GM18507 (cell line): ENCODE results near the gene USP36.

ENCODE experiments used
- DNase-seq: peaks from one replicate; pipeline ENCODE4 v3.0.0; 2011; ENCODE audit warnings: low read depth; ENCODE audit not compliant: insufficient read length; ENCODE audit errors: extremely low spot score
- FAIRE-seq: peaks from 2 replicates; lab custom pipeline; 2011; peaks lifted over from hg19 to GRCh38; lab: Jason Lieb, UNC

Gene USP36

DNA sequence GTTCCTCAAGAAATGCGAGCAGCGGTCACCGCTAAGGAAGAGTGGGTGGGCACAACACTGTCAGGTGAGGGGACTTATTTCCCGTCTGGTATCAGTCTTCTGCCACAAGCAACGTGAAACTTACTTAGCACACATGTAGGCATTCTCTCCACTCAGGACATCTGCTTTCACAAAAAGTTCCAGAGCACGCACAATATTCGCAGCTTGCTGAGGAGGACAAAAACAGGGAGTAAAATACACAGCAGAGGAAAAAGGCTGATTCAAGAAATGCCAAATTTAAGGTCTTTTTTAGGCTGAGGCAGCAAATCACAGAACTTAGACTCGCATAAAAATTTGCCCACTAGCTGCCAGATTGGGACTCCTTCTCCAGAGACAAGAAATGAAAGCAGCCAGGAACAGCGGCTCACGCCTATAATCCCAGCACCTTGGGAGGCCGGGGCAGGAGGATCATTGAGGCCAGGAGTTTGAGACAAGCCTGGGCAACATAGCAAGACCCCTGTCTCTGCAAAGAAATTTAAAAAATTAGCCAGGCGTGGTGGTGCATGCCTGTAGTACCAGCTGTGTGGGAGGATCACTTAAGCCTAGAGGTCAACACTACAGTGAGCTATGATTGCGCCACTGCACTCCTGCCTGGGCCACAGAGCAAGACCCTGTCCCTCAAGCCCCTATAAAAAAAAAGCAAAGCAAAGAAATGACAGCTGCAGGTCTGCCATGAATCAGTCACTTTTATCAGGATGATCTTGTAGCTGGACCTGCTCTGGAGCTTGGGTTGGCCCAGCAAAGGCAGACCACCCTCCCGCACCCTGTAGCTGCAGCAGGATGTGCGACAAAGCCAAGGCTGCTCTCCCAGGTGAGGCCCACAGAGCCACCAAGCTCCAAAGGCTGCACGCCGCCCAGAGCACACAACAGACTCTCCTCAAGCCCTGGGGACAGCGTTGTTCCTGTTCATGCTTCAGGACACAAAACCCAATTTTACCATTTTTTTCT lies 20.5 kb downstream of the USP36 start:
- FAIRE-seq (no peak), DNase-seq (no peak)

DNA sequence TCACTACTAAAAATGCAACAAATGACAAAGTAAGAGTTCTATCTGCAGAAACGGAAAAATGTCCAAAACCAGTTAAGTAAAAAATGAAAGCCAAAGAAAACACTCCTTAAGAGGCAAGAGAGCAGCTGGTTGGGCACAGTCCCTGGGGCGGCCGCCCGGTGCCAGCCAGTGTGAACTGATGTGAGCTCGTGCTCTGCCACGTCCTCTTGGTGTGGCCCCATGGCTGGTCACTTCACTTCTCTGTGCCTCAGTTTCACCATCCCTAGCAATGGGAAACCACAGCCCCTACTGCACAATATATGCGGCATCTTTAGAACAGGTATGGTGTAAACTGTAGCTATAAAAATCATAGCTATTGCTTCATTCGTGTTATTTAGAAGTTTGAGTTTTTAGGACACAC lies 21.2 kb downstream of the USP36 start:
- FAIRE-seq (no peak), DNase-seq (no peak)

DNA sequence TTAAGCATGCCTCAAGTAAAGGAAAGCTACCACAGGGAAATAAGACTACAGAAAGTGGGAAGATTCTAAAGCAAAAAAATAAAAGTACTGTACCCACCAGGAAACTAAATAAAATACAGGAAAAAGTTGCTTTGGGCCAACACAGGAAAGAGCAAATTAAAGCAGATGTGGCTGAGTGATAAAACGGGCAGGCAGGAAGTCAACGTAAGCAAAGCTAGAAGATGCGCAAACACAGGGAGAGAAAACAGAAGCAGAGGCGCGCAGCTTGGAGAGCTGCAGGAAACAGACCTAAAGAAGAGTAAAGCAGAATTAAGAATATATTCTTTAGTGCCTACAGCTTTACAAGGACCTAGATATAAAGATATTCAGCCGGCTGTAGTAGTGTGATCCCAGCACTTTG lies 21.7 kb downstream of the USP36 start:
- FAIRE-seq, result no peak
- no peak for DNase-seq

DNA sequence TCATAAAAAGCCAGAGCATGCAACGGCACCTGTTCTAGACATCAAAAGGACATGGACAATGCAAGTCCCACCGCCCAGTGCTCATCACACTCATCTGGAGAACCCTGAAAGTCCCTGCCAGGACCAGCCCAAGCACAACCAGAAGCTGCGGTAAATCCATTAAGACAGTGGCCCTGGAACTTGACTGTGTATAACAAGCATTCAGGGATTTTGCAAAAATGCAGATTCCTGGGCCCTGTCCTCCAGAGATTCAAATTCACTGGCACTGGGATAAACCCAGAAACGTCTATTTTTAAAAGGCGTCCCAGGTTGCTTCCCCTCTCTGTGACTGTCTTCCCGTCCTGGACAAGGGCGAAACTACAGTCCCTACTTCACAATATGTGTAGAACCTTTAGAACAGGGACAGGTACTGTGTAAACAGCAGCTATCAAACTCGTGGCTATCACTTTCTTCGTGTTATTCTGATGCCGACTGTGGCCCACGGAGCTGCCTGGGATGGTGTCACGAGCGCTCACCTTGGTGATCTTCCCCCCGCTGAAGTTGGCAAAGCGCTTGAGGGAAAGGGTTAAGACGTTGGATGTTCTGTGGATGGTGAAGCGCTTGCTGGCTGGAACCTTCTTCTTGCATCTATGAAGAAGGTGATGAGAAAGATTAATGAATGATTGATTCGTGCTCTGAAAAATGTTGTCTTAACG lies 22.3 kb downstream of the USP36 start:
- no peak for FAIRE-seq
- no peak for DNase-seq

DNA sequence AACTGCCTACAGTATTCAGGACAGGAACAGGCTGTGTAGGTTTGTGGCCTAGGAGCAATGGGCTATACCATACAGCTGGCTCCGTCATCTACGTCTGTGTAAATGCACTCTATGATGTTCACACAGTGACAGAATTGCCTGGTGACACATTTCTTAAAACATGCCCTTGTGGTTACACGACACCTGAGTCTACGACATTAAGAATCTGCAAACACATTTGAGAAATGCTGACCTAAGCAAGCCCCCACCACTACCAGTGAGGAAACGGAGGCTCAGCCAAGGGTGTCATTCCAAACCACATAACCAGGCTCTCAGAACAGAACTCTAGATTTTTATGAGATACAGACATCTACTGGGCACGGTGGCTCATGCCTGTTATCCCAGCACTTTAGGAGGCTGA lies 23.5 kb downstream of the USP36 start:
- DNase-seq (no peak), FAIRE-seq (no peak)

DNA sequence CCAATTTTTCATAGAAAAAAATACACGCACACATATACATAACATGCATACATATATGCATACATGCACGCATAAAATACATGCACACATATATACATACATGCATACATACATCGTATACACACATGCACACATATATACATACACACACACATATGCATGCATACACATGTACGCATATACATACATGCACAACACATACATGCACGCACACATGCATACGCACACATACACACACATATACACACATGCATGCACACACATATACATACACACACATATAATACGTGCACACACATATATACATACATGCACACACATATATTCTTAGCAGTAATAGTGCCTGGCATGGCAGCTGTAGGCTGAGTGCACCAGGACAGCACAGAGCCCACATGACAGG lies 24.9 kb downstream of the USP36 start:
- no peak for DNase-seq
- no peak for FAIRE-seq

DNA sequence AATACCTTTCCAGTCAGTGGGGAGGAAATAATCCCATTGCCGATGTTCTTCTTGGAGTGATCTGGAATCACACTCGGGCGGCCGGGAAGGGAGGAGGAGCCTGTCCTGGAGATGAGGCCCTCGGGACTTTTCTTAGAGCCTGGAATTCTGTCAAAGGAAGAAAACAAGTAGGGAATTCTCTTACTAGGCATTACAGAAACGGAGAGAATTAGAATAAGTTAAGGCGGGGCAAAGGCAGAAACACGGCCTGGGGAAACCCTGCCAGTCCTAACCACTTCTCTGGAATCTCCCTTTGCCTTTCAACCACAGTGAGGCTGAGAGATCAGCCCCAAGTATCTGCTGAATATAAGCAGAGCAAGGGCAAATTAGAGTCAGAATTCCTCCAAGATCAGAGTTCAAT lies 27.8 kb downstream of the USP36 start:
- FAIRE-seq, result no peak
- DNase-seq, result no peak

DNA sequence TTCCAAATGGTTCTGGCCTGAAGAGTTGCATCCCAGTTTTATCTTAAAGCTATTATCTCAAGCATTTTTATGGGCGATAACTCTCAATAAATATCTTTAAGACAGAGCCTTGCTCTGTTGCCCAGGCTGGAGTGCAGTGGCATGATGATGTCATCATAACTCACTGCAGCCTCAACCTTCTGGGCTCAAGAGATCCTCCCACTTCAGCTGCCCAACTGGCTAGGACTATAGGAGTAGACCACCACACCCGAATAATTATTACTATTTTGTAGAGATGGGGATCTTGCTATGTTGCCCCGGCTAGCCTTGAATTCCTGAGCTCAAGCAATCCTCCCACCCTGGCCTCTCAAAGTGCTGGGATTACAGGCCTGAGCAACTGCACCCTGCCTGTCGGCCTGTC lies 32.5 kb downstream of the USP36 start:
- FAIRE-seq, result no peak
- no peak for DNase-seq

DNA sequence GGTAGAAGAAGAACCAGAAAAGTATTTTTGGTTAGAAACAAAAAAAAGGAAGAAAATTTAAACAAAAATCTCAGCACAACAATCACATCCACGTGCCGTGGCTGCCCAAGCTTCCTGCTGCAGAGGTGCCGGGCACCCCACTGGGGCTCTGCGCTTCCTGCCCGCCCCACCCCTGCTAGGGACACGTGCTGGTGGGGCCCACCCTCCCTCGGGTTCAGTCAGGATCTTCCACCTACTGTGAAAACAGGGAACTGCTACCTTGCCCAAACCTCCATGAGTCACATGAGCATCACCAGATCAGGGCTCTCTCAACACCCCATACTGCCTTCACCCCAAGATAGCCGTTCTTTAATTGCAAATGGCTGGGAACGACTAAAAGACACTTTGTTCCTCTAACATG lies 34.2 kb downstream of the USP36 start:
- DNase-seq (no peak), FAIRE-seq (no peak)

DNA sequence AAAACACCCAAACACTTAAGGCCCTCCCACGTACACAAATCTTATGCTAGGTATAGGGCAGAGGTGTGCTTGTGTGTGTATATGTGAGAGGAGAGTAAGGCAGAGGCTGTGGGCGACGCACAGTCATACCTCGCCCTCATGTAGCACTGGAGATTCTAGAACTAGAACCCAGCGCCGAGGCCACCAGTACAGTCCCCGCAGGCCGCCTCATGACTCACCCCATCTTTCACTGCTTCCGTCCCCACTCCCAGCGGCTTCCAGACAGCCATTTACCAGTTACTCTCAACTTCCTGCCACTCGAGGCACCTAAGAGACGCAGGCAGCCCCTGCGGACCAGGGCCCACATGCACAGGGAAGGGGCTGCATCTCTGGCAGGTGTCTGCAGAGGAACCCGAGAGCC lies 35.3 kb downstream of the USP36 start:
- FAIRE-seq (no peak), DNase-seq (no peak)

DNA sequence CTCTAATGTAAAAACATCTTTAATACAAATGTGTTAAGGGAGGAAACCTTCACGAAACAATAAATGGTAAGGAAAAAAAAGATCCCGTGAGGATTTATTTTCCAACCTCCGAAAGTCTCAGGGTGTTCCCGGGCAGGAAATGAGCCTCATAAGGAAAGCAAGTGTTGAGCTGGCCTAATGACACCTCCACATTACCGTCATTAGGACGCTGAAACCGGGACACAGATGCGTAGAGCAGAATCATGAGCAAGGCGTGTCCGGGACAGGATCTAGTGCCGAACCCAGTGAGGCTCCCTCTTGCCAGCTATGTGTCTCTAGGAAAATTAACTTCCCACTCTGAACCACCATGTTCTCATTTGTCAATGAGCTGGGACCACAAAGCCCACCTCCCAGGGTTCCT lies 35.8 kb downstream of the USP36 start:
- FAIRE-seq, result no peak
- DNase-seq, result no peak

DNA sequence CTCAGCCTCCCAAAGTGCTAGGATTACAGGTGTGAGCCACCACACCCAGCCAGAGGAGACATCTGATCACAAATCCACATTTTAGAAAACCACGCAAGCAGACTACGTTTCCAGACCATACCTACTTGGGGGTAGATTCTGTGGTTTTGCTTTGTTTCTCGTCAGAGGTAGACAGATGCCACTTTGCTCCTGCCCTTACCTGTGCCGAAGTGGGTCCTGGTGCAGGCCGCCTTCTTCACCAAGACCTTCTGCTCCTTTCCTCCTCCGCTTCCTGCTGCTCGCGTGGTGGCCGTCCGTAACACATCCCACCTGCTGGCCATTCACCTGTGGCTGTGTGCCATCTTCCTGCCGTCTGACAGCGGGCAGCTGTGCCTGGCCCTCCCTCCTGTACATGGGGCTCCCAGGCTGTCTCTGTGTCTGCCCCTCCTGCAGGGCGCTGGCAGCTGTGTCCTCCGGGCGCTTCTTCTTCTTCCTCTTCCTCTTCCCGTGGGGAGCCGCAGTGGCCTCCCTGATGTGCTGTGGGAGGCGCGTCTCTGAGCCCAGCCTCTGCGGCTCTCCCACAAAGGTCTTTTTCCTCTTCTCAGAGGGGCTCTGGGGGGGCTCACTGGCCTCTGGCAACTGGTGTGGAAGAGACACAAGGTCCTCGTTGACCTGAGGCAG lies 37.3 kb downstream of the USP36 start:
- DNase-seq, result no peak
- FAIRE-seq, result no peak

DNA sequence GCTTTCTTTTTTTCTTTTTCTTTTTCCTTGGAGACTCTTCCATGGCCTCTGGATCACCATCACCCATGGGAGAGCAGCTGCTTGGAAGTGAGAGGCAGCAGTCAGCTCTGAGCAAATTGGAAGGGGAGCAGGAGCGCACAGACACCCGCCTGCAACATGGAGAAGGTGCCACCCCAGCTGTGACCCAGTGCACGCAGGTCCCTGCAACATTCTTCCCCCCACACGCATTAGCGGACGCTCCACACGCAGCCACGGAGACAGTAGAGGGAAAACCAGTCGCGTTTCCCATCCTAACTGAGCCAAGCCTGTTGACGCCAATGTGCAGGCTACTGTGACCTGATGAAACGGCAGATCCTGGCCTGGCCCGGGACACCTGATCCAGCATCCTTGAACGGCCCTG lies 38.2 kb downstream of the USP36 start:
- no peak for FAIRE-seq
- no peak for DNase-seq

DNA sequence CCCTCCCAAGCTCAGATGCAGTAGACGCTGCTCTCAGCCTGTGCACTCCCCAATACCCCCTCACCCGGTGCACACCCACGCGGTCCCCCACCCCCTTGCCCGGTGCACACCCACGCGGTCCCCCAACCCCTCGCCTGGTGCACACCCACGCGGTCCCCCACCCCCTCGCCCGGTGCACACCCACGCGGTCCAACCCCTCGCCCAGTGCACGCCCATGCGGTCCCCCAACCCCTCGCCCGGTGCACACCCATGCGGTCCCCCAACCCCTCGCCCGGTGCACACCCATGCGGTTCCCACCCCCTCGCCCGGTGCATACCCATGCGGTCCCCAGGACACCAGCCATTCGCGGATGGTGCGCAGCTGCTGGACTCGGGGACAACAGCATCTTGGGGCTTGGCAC lies 38.6 kb downstream of the USP36 start:
- FAIRE-seq (no peak), DNase-seq (no peak)

DNA sequence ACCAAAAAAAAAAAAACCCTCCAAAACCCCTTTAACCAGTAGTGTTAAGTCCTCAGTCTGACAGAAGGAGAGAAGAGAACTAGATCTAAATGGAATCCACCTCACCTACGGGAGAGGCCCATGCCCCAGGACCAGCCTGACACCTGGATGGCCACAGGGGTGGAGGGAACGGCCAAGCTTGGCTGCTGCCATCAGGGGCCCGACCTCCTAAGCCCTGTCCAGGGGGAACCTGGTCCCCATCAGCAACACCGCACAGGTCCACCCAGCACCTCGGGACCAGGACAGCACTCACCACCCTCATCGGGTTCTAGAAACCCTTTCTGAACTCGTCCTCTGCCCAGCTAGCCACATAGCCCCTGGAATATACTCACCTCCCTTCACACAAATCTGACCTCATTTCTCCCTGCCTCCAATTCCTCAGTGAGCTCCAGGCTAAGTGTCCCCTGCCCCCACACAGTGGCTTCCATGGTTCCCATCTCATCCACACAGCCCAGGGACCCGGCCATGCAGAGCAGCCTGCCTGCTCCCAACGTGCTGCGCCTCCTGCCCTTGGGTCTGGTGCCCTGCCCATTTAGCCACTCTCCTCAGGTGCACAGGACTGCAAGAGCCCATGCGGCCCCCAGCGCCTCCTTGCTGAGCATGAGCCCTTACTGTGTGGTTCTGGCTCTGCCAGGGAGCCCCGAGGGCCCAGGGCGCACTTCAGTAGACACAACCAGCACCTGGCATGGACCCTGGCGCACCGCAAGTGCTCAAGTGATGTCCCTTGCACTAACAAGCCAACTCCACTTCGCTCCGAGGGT lies 40.3 kb downstream of the USP36 start:
- DNase-seq, result no peak
- FAIRE-seq, result no peak

DNA sequence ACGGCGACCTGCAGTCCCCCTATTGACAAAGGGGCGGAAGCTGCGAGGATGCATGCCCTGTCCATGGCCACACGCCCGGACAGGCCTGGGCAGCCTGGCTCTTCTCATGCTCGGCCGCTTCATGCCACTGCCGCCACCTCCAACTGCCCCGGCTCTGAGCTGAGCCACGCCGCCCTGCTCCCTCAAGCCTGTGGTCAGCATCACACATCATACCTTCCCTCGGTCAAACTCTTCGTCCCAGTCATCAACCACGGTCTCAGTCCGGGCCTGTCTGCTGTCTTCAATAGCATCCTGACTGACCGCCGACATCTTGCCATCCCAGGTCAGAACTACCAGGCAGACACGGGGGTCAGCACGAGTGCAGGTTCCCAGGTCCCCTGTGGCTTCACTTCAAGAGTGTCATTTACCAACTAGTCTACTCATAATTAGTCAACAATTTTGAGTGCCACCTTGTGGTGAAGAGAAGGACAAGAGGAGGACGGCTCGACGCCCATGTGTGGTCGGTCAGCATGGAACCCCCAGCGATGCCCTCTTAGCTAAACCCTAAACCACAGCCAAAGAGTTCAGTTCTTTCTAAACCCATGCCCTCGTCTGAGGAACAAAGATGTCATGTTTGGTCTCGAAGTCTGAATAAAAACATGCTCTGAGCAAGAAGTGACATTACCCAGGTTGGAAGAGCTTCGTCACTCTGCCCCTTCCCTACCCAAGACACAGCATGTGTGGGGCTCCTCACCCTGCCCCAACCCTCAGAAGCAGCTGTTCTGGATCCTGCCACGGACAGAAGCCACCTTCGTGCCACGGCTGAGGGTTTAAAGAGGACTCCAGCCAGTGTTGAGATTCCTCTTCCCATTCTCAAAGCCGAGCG lies 41.7 kb downstream of the USP36 start:
- no peak for DNase-seq
- FAIRE-seq, result peak; percentile 74

DNA sequence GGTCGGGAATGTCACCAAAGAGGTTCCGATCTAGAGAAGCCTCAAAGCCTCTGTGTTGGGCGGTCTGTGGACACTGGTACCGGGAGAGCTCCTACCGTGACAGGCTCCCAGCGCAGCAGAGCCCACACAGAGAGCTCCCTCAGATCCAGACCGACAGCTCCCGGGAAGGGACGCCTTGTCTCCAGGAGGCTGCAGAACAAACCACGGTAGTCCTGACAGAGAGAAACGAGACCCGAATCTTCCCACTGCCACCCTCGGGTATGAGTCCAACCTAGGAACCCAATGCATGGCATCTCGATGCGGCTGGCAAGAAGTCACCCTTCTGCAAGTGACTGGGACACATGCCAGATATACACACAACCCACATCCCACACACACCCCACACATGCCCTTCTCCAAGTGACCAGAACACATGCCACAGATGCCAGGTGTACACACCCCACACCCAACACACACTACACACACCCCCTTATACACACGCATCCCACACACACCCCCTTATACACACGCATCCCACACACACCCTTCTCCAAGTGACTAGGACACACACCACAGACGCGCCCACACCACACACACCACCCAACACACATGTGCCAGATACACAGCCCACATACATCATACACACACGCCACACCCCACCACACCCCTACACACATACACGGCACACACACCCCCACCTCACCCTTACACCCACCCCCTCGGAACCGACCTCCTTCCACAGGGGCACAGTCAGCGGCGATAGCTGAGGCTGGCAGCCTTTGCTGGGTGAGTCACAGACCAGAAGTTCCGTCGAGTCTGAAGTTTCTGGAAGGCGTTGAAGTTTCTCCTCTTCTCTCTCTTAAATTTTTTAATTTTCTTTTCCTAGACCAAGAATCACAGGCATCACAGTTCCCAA lies 42.7 kb downstream of the USP36 start:
- FAIRE-seq, result no peak
- no peak for DNase-seq

DNA sequence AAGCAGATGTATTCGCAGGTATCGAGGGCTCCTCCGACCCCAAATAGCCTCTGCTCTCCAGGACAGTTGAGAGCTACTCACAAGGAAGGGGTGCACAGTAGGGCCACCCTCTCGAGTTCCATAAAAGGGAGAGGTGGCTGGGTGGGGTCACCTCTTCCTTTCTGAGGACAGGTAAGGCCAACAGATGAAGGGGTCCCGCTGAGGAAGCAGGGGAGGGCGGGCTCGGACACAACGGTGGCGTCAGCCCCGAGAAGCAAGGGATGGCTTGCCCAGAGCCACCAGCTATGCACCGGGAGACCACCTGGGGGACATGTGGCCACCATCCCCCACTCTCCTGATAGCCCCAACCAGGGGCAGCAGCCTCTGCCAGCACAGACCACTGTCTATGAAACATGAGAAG lies 43.4 kb downstream of the USP36 start:
- FAIRE-seq, result no peak
- no peak for DNase-seq
